Diencephalon (tissue), 1 donor: ENCODE results near the gene TMEM151A. TPM values are rescaled to one million over a fixed set of nuclear protein-coding genes. Genes with fewer than 3 reads are reported as not detected.

Source experiments
- total RNA-seq: library from RNA; depleted of rRNA; stranded (reverse); fragments of >200 nt; gene quantifications from one replicate; pipeline ENCODE4 v1.2.3, GENCODE V29; 2014

The TMEM151A gene
- 23.5 TPM for total RNA-seq

DNA sequence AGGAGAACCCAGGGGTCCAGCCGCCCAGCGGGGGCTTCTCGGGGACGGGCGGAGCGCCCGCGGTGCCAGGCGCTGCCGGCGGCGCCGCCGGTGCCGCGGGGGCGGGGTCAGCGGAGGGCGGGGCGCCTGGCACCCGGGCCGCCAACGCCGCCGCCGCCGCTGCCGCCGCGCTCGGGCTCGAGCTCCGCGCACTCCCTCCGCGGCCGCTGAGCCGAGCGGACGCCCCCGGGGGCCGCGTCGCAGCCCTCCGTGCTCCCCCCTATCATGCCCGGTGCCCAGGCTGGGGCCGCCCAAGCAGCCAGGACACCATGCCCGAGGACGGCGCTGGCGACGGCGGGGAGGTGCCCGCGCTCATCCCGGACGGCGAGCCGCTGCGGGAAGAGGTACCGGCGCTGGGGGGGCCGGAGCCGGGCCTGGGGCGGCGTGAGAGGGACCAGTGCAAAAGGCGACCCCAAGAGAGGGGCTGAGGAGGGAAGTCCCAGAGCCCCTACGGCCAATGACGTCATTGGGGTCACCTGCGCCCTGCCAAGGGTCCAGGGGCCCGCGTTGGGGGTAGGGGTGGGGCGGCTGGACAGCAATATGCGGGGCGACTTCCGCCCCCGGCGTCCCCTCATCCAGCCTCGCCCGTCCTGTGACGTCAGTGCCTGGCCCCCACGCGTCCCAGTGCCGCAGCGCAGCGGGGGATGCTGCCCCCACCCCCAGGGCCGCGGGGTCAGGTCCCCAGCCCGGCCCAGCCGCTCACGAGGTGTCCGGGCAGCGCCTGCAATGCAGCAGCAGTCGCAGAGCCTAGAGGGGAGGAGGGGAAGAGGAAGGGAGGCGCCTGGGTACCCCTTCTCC is at the start of gene TMEM151A:
Gene TMEM151A (plus strand): TSS at position 189 of the 837 bp plus-strand sequence. CDS start 120 bp downstream, at position 309.

DNA sequence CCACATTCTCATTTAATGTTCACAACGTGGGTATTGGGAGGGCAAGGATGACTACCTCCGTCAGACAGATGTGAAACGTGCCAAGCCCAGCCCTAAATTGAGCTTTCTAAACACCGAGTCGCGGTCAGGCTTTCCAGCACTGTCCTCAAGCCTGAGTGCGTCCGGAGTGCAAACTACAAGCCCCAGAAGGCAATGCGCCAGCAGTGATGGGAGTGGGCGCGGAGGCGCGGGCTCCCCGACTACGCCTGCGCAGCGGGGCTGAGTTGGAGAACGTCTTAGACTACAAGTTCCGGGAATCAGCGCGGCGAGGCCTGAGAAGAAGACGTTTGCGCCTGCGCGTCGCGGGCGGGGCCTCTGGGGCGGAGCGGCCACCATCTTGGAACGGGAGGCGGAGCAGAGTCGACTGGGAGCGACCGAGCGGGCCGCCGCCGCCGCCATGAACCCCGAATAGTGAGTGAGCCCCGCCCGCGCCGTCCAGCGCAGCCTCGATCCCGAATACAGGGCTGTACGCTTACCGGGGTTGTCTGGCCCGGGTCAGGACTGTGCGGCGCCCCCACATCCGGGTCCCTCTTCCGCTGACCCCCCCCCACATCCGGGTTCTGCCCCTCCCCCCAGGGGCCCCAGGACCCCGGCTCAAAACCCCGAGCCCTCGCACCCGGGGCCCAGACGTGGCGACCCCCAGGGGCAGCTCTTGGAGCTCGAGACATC is 23.3 kb upstream of the TMEM151A start, which contains the start of gene RAB1B:
Gene RAB1B (plus strand): TSS at position 396 of the 708 bp plus-strand sequence. CDS start 41 bp downstream, at position 437.

DNA sequence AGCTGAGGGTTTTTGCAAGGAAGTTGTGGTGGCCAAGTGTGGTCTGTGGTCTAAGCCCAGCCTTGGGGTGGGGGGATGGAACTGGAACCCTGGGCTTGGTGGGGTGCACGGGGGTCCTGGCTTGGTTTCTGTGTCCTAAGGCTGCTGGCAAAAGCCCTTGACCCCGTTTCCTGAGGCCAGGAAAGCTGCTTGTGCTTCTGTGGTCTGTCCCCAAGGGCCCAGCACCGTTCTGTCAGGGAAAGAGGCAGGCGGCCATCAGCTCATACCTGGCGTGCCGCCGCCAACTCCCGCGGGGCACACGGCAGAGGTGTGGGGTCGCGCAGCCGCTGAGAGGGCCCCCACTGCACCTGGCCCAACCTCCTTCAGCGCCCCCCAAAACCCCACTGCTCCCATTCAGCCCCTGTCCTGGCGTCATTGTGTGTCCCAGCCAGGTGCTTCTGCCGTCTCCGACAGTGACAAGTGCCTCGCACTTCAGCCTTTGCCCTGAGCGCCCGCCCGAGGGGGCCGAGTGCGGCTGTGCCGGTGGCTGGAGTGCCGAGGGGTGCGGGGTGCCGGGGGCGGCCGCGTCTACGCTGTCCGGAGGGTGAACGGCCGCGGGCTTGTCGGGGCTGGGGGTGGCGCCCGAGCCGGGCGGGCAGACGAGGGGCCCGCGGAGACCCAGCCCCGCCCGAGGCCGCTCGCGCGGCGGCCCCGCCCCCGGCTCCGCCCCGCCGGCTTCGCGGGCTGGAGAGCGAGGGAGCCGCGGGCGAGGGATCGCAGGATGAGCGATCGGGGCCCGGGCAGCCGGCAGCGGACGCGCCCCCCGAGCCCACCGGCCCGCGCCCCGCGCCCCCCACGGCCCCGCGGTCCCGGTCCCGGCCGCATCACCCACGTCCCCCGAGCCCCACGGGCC is 14.0 kb upstream of the TMEM151A start, which contains the start of gene CNIH2:
Gene CNIH2 (plus strand): TSS at position 705 of the 892 bp plus-strand sequence. CDS start 282 bp downstream, outside the sequence.

GRCh38 chr11:66288671-66289547 is 2.8 kb upstream of the TMEM151A start, which contains the start of gene YIF1A:
TSS of gene YIF1A (minus strand) at chr11:66289143. CDS start at chr11:66288985, 158 bp downstream.

GRCh38 chr11:66316849-66317251 is 25.2 kb downstream of the TMEM151A start, which contains the start of gene CD248:
TSS of gene CD248 (minus strand) at chr11:66317044. CDS start at chr11:66317027, 17 bp downstream.

GRCh38 chr11:66336234-66337102 is 44.8 kb downstream of the TMEM151A start, which contains the start of gene RIN1:
TSS of gene RIN1 (minus strand) at chr11:66336434. CDS start at chr11:66336402, 32 bp downstream.

GRCh38 chr11:66344550-66345315 is 53.0 kb downstream of the TMEM151A start, which contains the start of gene BRMS1:
TSS of gene BRMS1 (minus strand) at chr11:66345104. CDS start at chr11:66342234, 2,870 bp downstream.

Other genes starting within 250 kb of the TMEM151A start
- 15.5 TPM for gene GAL3ST3, start 242.7 kb upstream of the TMEM151A start, total RNA-seq
- gene SF3B2, start 239.5 kb upstream of the TMEM151A start, total RNA-seq, result 104 TPM
- 57.9 TPM for gene PACS1, start 221.6 kb upstream of the TMEM151A start, total RNA-seq
- 34.6 TPM for gene KLC2, start 34.2 kb upstream of the TMEM151A start, total RNA-seq
- gene RAB1B, start 23.3 kb upstream of the TMEM151A start, total RNA-seq, result 35.8 TPM
- gene CNIH2, start 13.7 kb upstream of the TMEM151A start, total RNA-seq, result 94.8 TPM
- gene YIF1A, start 2.8 kb upstream of the TMEM151A start, total RNA-seq, result 27.7 TPM
- 1.6 TPM for gene CD248, start 25.1 kb downstream of the TMEM151A start, total RNA-seq
- gene RIN1, start 44.5 kb downstream of the TMEM151A start, total RNA-seq, result 1.4 TPM
- gene BRMS1, start 53.2 kb downstream of the TMEM151A start, total RNA-seq, result 10.6 TPM
- gene B4GAT1, start 55.7 kb downstream of the TMEM151A start, total RNA-seq, result 117 TPM
- 2.1 TPM for gene SLC29A2, start 79.9 kb downstream of the TMEM151A start, total RNA-seq
- 1.6 TPM for gene NPAS4, start 129.1 kb downstream of the TMEM151A start, total RNA-seq
- gene MRPL11, start 147.0 kb downstream of the TMEM151A start, total RNA-seq, result 19.4 TPM
- gene PELI3, start 175.0 kb downstream of the TMEM151A start, total RNA-seq, result 15.0 TPM
- gene DPP3, start 188.5 kb downstream of the TMEM151A start, total RNA-seq, result 51.7 TPM
- gene BBS1, start 218.7 kb downstream of the TMEM151A start, total RNA-seq, result 58.8 TPM